Thoracic aorta (tissue), 2 donors: Measurements from ENCODE around the gene ZNF639. TPM values are rescaled to one million over a fixed set of nuclear protein-coding genes. Genes with fewer than 3 reads are reported as not detected.
"Not testable (repeated sequence)": the region's sequence is repeated elsewhere in the genome, so short reads cannot be mapped to it uniquely, and the experiment has no call there.

Source experiments
- ATAC-seq: fragments of 150-250 bp; one replicate; pipeline ENCODE4 v1.8.0; 2017; ENCODE audit warnings: low read depth; ENCODE audit not compliant: insufficient number of reproducible peaks, low FRiP score
- DNase-seq: peaks from one replicate; pipeline ENCODE4 v3.0.0-alpha.2; 2020; ENCODE audit warnings: low spot score
- H3K27ac ChIP-seq, 2 donors: fragments of 200-600 bp; sonication (generic); 1 replicate in 1 of 2; 2 replicates in 1 of 2; pipeline ENCODE4 v1.5.1; 2016; ENCODE audit warnings: mild to moderate bottlenecking in 2 of 2, moderate library complexity in 2 of 2
- H3K27me3 ChIP-seq: fragments of 200-600 bp; sonication (generic); replicated peaks from 2 replicates; pipeline ENCODE4 v1.6.0; 2016; ENCODE audit warnings: mild to moderate bottlenecking; ENCODE audit not compliant: insufficient read depth
- H3K36me3 ChIP-seq: fragments of 200-600 bp; sonication (generic); one replicate; pipeline ENCODE4 v1.5.1; 2016
- H3K4me1 ChIP-seq, 2 donors: fragments of 200-600 bp; sonication (generic); 1 replicate in 1 of 2; 2 replicates in 1 of 2; pipeline versions ENCODE4 v1.5.1 to v1.6.0; 2016; ENCODE audit warnings: low read depth in 2 of 2, mild to moderate bottlenecking in 1 of 2; ENCODE audit not compliant: control insufficient read depth in 1 of 2
- H3K4me3 ChIP-seq: fragments of 200-600 bp; sonication (generic); 2 replicates; pipeline ENCODE4 v1.5.1; 2016; ENCODE audit warnings: mild to moderate bottlenecking
- H3K9me3 ChIP-seq: fragments of 200-600 bp; sonication (generic); 2 replicates; pipeline ENCODE4 v1.5.1; 2016
- CTCF ChIP-seq: fragments of 200-600 bp; sonication (generic); IDR thresholded peaks from one replicate; pipeline ENCODE4 v1.5.1; 2019; ENCODE audit warnings: antibody characterized with exemption
- total RNA-seq, 2 donors: library from RNA; depleted of rRNA; stranded (reverse); fragments of >200 nt; gene quantifications; one replicate each; pipeline versions ENCODE4 v1.1.0 to v1.2.3, GENCODE V29; 2016

ZNF639 gene
- total RNA-seq, 2 donors from 2014 or later = 21.8 to 62.2 TPM

DNA sequence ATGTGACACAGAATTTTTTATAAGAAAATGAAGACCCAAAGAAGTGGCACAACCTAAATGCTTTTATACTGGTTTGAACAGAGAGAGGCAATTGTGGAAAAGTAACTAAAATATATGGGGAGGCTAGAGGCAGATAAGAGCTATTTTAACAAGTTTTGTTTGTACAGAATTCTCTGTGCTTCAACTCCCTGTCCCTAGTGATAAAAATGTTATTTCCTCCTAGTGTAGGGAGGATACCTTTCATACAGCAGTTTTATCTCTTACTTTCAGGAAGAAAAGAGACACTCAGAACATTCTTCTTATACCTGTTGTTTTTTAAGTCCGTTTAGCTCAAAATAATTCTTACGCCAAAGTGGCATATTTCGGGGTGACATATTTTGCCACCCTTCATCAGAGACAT lies 21.2 kb upstream of the ZNF639 start:
- ATAC-seq (no peak), DNase-seq (no peak)
- Histone ChIP-seq H3K4me1 (no peaks in the 10 kb centered on the region), H3K4me3 (no peak overlapping the region), H3K36me3 (no peaks in the 10 kb centered on the region), H3K9me3 (peaks cover 3% of the 10 kb centered on the region), H3K27ac (no peak overlapping the region), H3K27me3 (no peaks in the 10 kb centered on the region)
- no peak for TF ChIP-seq CTCF

- DNase-seq (no peak), ATAC-seq (no peak)
- Histone ChIP-seq H3K9me3 (peaks cover 3% of the 10 kb centered on the region), H3K27me3 (no peaks in the 10 kb centered on the region), H3K4me3 (no peak overlapping the region), H3K36me3 (no peaks in the 10 kb centered on the region), H3K4me1 (no peaks in the 10 kb centered on the region), H3K27ac (no peak overlapping the region)
- no peak for TF ChIP-seq CTCF
Observed at GRCh38 chr3:179302111-179302510, 20.7 kb upstream of the ZNF639 start.

DNA sequence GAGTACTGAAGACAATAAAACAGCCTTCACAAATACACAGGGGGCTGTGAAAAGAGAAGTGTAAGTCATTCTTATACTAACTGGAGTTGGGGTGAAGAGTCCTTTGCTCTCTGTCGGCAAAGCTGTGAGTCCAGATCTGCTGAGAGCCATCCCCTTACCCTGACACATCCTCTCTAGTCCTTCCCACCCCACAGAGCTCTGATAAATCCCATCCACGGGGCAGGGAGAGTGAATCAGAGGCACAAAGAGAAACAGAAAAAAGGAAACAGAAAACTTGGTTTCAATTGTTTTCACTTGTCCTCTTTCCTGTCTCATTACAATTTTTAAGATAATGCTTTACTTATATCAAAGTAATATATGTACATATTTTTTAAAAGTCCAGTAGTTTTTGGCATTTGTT lies 18.2 kb upstream of the ZNF639 start:
- Histone ChIP-seq H3K36me3 (no peaks in the 10 kb centered on the region), H3K4me1 (no peaks in the 10 kb centered on the region), H3K27ac (no peak overlapping the region), H3K9me3 (no peaks in the 10 kb centered on the region), H3K4me3 (no peak overlapping the region), H3K27me3 (no peaks in the 10 kb centered on the region)
- no peak for DNase-seq
- ATAC-seq = no peak
- no peak for TF ChIP-seq CTCF

- not testable (repeated sequence) for DNase-seq, H3K9me3 ChIP-seq, H3K36me3 ChIP-seq, ATAC-seq, H3K27ac ChIP-seq, H3K4me3 ChIP-seq, H3K27me3 ChIP-seq, H3K4me1 ChIP-seq
Observed at GRCh38 chr3:179307362-179307761, 15.5 kb upstream of the ZNF639 start.

DNA sequence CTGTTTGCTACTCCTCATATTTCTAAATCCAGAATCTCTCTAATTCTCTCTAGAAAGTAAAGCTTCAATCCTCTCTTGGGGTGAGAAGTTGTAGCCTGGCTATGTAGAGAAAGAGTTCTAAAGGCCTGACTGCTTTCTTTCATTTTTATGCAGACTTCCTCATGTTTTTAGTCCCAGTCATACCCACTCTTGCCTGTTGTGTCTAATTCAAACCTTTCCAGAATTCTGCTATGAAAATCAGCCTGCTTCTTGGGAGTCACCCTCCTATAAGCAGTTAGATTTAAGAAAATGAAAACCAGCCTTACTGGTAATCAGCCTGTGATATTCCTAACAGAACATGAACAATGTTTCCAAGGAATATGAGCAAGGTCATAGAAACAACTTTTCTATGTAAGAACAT lies 14.8 kb upstream of the ZNF639 start:
- no peaks in the 10 kb centered on the region for H3K27me3 ChIP-seq
- H3K4me3 ChIP-seq = no peak overlapping the region
- H3K27ac ChIP-seq = no peak overlapping the region
- no peaks in the 10 kb centered on the region for H3K9me3 ChIP-seq
- ATAC-seq (no peak), DNase-seq (no peak)
- TF ChIP-seq CTCF = no peak
- no peaks in the 10 kb centered on the region for H3K4me1 ChIP-seq
- H3K36me3 ChIP-seq = no peaks in the 10 kb centered on the region
